Neural cell (in vitro differentiated cells): ENCODE data around the gene ITGA11. TPM values are rescaled to one million over a fixed set of nuclear protein-coding genes. Genes with fewer than 3 reads are reported as not detected.

ENCODE experiments used
- H2AFZ ChIP-seq: fragments of 200-600, 300-800 bp; sonication (generic), shearing (Covaris generic); 2 replicates; pipeline ENCODE4 v1.6.0; 2014; ENCODE audit warnings: low read depth, mild to moderate bottlenecking, antibody characterized with exemption, low read length, moderate library complexity
- H3F3A ChIP-seq: fragments of 200-600 bp; shearing (Covaris generic); 2 replicates; pipeline ENCODE4 v1.6.1; 2016; ENCODE audit warnings: mild to moderate bottlenecking, moderate library complexity, mixed read lengths, antibody characterized with exemption, low read length; ENCODE audit not compliant: insufficient read depth, poor library complexity, severe bottlenecking
- H3K27ac ChIP-seq: fragments of 200-600, 300-800 bp; sonication (generic), shearing (Covaris generic); 2 replicates; pipeline ENCODE4 v1.5.1; 2014; ENCODE audit warnings: mild to moderate bottlenecking, low read length, moderate library complexity
- H3K27me3 ChIP-seq: fragments of 300-800, 200-600 bp; sonication (generic), shearing (Covaris generic); 2 replicates; pipeline ENCODE4 v1.6.0; 2014; ENCODE audit warnings: mild to moderate bottlenecking, low read depth, low read length, moderate library complexity; ENCODE audit not compliant: insufficient read depth
- H3K36me3 ChIP-seq: fragments of 300-800, 200-600 bp; sonication (generic), shearing (Covaris generic); 2 replicates; pipeline ENCODE4 v1.5.1; 2014; ENCODE audit warnings: mild to moderate bottlenecking, antibody characterized with exemption, low read length, moderate library complexity; ENCODE audit not compliant: insufficient read depth
- H3K4me2 ChIP-seq: fragments of 300-800, 200-600 bp; sonication (generic), shearing (Covaris generic); 2 replicates; pipeline ENCODE4 v1.6.0; 2014; ENCODE audit warnings: mild to moderate bottlenecking, low read length
- H3K4me3 ChIP-seq: fragments of 300-800, 200-600 bp; sonication (generic), shearing (Covaris generic); 2 replicates; pipeline ENCODE4 v1.5.1; 2014; ENCODE audit warnings: mild to moderate bottlenecking, low read length, moderate library complexity
- H3K79me2 ChIP-seq: fragments of 200-600 bp; shearing (Covaris generic); replicated peaks from 2 replicates; pipeline ENCODE4 v1.6.0; 2014; ENCODE audit warnings: mild to moderate bottlenecking, low read length, moderate library complexity; ENCODE audit not compliant: insufficient read depth
- H3K9ac ChIP-seq: fragments of 300-800, 200-600 bp; sonication (generic), shearing (Covaris generic); 2 replicates; pipeline ENCODE4 v1.6.1; 2016; ENCODE audit warnings: mild to moderate bottlenecking, low read length, mixed read lengths
- H3K9me2 ChIP-seq: fragments of 200-600 bp; shearing (Covaris generic); 2 replicates; pipeline ENCODE4 v1.6.1; 2016; ENCODE audit warnings: mild to moderate bottlenecking, low read length, mixed read lengths; ENCODE audit not compliant: insufficient read depth
- H3K9me3 ChIP-seq: fragments of 200-600, 300-800 bp; sonication (generic), shearing (Covaris generic); 2 replicates; pipeline ENCODE4 v1.6.1; 2016; ENCODE audit warnings: mild to moderate bottlenecking, mixed run types, low read length, moderate library complexity, mixed read lengths
- H4K20me1 ChIP-seq: fragments of 200-600 bp; shearing (Covaris generic); 2 replicates; pipeline ENCODE4 v1.6.1; 2016; ENCODE audit warnings: mild to moderate bottlenecking, mixed run types; ENCODE audit not compliant: insufficient read depth
- CTCF ChIP-seq: fragments of 450-650 bp; IDR thresholded peaks from 2 replicates; pipeline ENCODE4 v1.5.1; 2014; ENCODE audit warnings: antibody characterized with exemption, mild to moderate bottlenecking, moderate library complexity; ENCODE audit not compliant: poor library complexity, severe bottlenecking
- EP300 ChIP-seq: fragments of 450-650 bp; conservative IDR thresholded peaks from 2 replicates; pipeline ENCODE4 v1.6.1; 2014; ENCODE audit warnings: antibody characterized with exemption, mild to moderate bottlenecking, moderate library complexity; ENCODE audit not compliant: poor library complexity, severe bottlenecking
- EZH2 ChIP-seq: fragments of 200-600, 300-800 bp; shearing (Covaris generic), sonication (generic); IDR thresholded peaks from 2 replicates; pipeline ENCODE4 v1.6.1; 2014; ENCODE audit warnings: antibody characterized with exemption, low read length, borderline replicate concordance, mild to moderate bottlenecking; ENCODE audit not compliant: insufficient read depth, poor library complexity, severe bottlenecking
- MXI1 ChIP-seq: fragments of 450-650 bp; conservative IDR thresholded peaks from 2 replicates; pipeline ENCODE4 v1.6.1; 2014; ENCODE audit warnings: antibody characterized with exemption, mild to moderate bottlenecking; ENCODE audit not compliant: poor library complexity, severe bottlenecking
- POLR2AphosphoS5 ChIP-seq: IDR thresholded peaks from 2 replicates; pipeline ENCODE4 v1.6.1; 2012
- RAD21 ChIP-seq: fragments of 450-650 bp; conservative IDR thresholded peaks from 2 replicates; pipeline ENCODE4 v1.6.1; 2014; ENCODE audit warnings: antibody characterized with exemption, mild to moderate bottlenecking, moderate library complexity
- REST ChIP-seq: IDR thresholded peaks from 2 replicates; pipeline ENCODE4 v1.6.1; 2012; ENCODE audit warnings: borderline replicate concordance
- SMC3 ChIP-seq: fragments of 450-650 bp; conservative IDR thresholded peaks from 2 replicates; pipeline ENCODE4 v1.6.1; 2014; ENCODE audit warnings: antibody characterized with exemption, mild to moderate bottlenecking, moderate library complexity; ENCODE audit not compliant: poor library complexity
- TAF1 ChIP-seq: IDR thresholded peaks from 2 replicates; pipeline ENCODE4 v1.6.1; 2012; ENCODE audit warnings: low read depth
- polyA plus RNA-seq: library from polyadenylated mRNA; depleted of rRNA; stranded (reverse); fragments of >200 nt; gene quantifications from 2 replicates; pipeline ENCODE4 v1.2.3, GENCODE V29; 2014

ITGA11 gene
- polyA plus RNA-seq, 1 donor from 2014 or later = not detected

GRCh38 chr15:68419301-68420175, 12.4 kb downstream of the ITGA11 start:
- TF ChIP-seq MXI1 (no peak), EP300 (no peak), SMC3 (no peak), POLR2AphosphoS5 (no peak), TAF1 (no peak), RAD21 (no peak), CTCF (no peak), EZH2 (no peak), REST (no peak)
- H3K9me3 ChIP-seq = no peaks in the 10 kb centered on the region
- no peaks in the 10 kb centered on the region for H3K27me3 ChIP-seq
- H3F3A ChIP-seq = no peaks in the 10 kb centered on the region
- H3K9me2 ChIP-seq = no peaks in the 10 kb centered on the region
- no peak overlapping the region for H3K4me2 ChIP-seq
- no peaks in the 10 kb centered on the region for H4K20me1 ChIP-seq
- H3K4me3 ChIP-seq = no peak overlapping the region
- H2AFZ ChIP-seq = no peak overlapping the region
- no peak overlapping the region for H3K9ac ChIP-seq
- no peaks in the 10 kb centered on the region for H3K36me3 ChIP-seq
- no peaks in the 10 kb centered on the region for H3K79me2 ChIP-seq
- no peak overlapping the region for H3K27ac ChIP-seq

- no peaks in the 10 kb centered on the region for H3K79me2 ChIP-seq
- H3K9me3 ChIP-seq = no peaks in the 10 kb centered on the region
- H4K20me1 ChIP-seq = no peaks in the 10 kb centered on the region
Measured at GRCh38 chr15:68418611-68419161, 13.3 kb downstream of the ITGA11 start.

More at GRCh38 chr15:68418611-68419161, 13.3 kb downstream of the ITGA11 start:
- no peaks in the 10 kb centered on the region for H3K9me2 ChIP-seq
- no peak for TF ChIP-seq POLR2AphosphoS5
- no peak overlapping the region for H3K9ac ChIP-seq
- no peaks in the 10 kb centered on the region for H3K36me3 ChIP-seq
- H3K4me3 ChIP-seq = no peak overlapping the region
- no peak overlapping the region for H3K4me2 ChIP-seq
- no peak overlapping the region for H3K27ac ChIP-seq
- H2AFZ ChIP-seq = no peak overlapping the region
- no peaks in the 10 kb centered on the region for H3K27me3 ChIP-seq
- H3F3A ChIP-seq = no peaks in the 10 kb centered on the region
